Thymus (tissue), 11 donors: ENCODE results near the gene GALNT10. TPM values are rescaled to one million over a fixed set of nuclear protein-coding genes. Genes with fewer than 3 reads are reported as not detected.

Source experiments
- DNase-seq, 9 donors: peaks; one replicate each; pipeline ENCODE4 v3.0.0-alpha.2; 2013; ENCODE audit warnings: low spot score in 9 of 9, low read depth in 6 of 9, missing footprints in 1 of 9
- H3K27ac ChIP-seq, 2 donors: one replicate each; pipeline ENCODE4 v1.5.1; 2013; ENCODE audit warnings: control low read depth in 1 of 2, low read depth in 1 of 2, low read length in 1 of 2, mild to moderate bottlenecking in 1 of 2, moderate library complexity in 1 of 2
- H3K27me3 ChIP-seq, 2 donors: one replicate each; pipeline ENCODE4 v1.5.1; 2013; ENCODE audit warnings: low read length in 1 of 2; ENCODE audit not compliant: control insufficient read depth in 2 of 2, insufficient read depth in 1 of 2
- H3K36me3 ChIP-seq, 2 donors: one replicate each; pipeline ENCODE4 v1.5.1; 2013; ENCODE audit warnings: low read length in 1 of 2, mild to moderate bottlenecking in 1 of 2, moderate library complexity in 1 of 2; ENCODE audit not compliant: control insufficient read depth in 2 of 2, insufficient read depth in 2 of 2
- H3K4me1 ChIP-seq, 2 donors: one replicate each; pipeline ENCODE4 v1.5.1; 2013; ENCODE audit warnings: low read length in 2 of 2; ENCODE audit not compliant: control insufficient read depth in 2 of 2, insufficient read depth in 2 of 2
- H3K4me3 ChIP-seq, 2 donors: one replicate each; pipeline ENCODE4 v1.5.1; 2013; ENCODE audit warnings: low read length in 2 of 2, control low read depth in 1 of 2, mild to moderate bottlenecking in 1 of 2
- H3K9me3 ChIP-seq, 2 donors: one replicate each; pipeline ENCODE4 v1.5.1; 2013; ENCODE audit warnings: low read length in 1 of 2, mild to moderate bottlenecking in 1 of 2; ENCODE audit not compliant: control insufficient read depth in 2 of 2, insufficient read depth in 1 of 2
- WGBS: extraction: QIAGEN DNeasy Blood & Tissue Kit; methylation state at CpG from one replicate; pipeline ENCODE4 v1.1.7; 2013; 5-methylcytosine and 5-hydroxymethylcytosine counted together
- polyA plus RNA-seq: library from polyadenylated mRNA; stranded (reverse); fragments of 200-250 nt; gene quantifications from one replicate; pipeline ENCODE4 v1.2.3, GENCODE V29; 2013
- total RNA-seq: library from RNA; stranded (reverse); fragments of 120-200 nt; gene quantifications from one replicate; pipeline ENCODE4 v1.2.4, GENCODE V29; 2013
- donor health status: healthy.

The GALNT10 gene
- total and polyA plus RNA-seq, 2 donors: 8.7 to 9.7 TPM

GRCh38 chr5:154243736-154244135, 53.2 kb downstream of the GALNT10 start:
- H3K36me3 ChIP-seq: no peaks in the 10 kb centered on the region
- no peaks in the 10 kb centered on the region for H3K27me3 ChIP-seq
- peaks cover 0 to 4% of the 10 kb centered on the region in 2 donors for H3K9me3 ChIP-seq
- no peak overlapping the region for H3K27ac ChIP-seq
- DNase-seq: no peak
- WGBS: over 99% methylated on average over 2 of the region's 2 CpGs
- no peak overlapping the region for H3K4me3 ChIP-seq
- H3K4me1 ChIP-seq: peaks cover 0 to 3% of the 10 kb centered on the region in 2 donors

GRCh38 chr5:154244476-154244875, 53.9 kb downstream of the GALNT10 start:
- Histone ChIP-seq H3K4me3 (no peak overlapping the region), H3K4me1 (no peaks in the 10 kb centered on the region), H3K27me3 (no peaks in the 10 kb centered on the region), H3K36me3 (no peaks in the 10 kb centered on the region), H3K27ac (no peak overlapping the region), H3K9me3 (peaks cover 0 to 4% of the 10 kb centered on the region in 2 donors)
- no peak for DNase-seq
- 93% methylated on average over 3 of the region's 3 CpGs for WGBS

- no peak for DNase-seq
- no peak overlapping the region for H3K27ac ChIP-seq
- no peaks in the 10 kb centered on the region for H3K36me3 ChIP-seq
- H3K4me1 ChIP-seq: no peaks in the 10 kb centered on the region
- 95% methylated on average over 2 of the region's 2 CpGs for WGBS
- H3K9me3 ChIP-seq: peaks cover 0 to 4% of the 10 kb centered on the region in 2 donors
- H3K4me3 ChIP-seq: no peak overlapping the region
- H3K27me3 ChIP-seq: no peaks in the 10 kb centered on the region
Observed at GRCh38 chr5:154248691-154249090, 58.2 kb downstream of the GALNT10 start.

GRCh38 chr5:154249826-154250225, 59.3 kb downstream of the GALNT10 start:
- Histone ChIP-seq H3K27ac (no peak overlapping the region), H3K27me3 (no peaks in the 10 kb centered on the region), H3K4me3 (no peak overlapping the region), H3K9me3 (no peaks in the 10 kb centered on the region), H3K36me3 (no peaks in the 10 kb centered on the region), H3K4me1 (no peaks in the 10 kb centered on the region)
- 97% methylated on average over 3 of the region's 3 CpGs for WGBS
- no peak for DNase-seq

GRCh38 chr5:154251529-154251928, 61.0 kb downstream of the GALNT10 start:
- DNase-seq: no peak

GRCh38 chr5:154253807-154254206, 63.3 kb downstream of the GALNT10 start:
- Histone ChIP-seq H3K27me3 (no peaks in the 10 kb centered on the region), H3K4me3 (no peak overlapping the region), H3K9me3 (no peaks in the 10 kb centered on the region), H3K36me3 (no peaks in the 10 kb centered on the region), H3K27ac (no peak overlapping the region), H3K4me1 (no peaks in the 10 kb centered on the region)
- WGBS: 97% methylated on average over 2 of the region's 2 CpGs
- DNase-seq: no peak

More at GRCh38 chr5:154251529-154251928, 61.0 kb downstream of the GALNT10 start:
- Histone ChIP-seq H3K36me3 (no peaks in the 10 kb centered on the region), H3K4me1 (no peaks in the 10 kb centered on the region), H3K27ac (no peak overlapping the region), H3K27me3 (no peaks in the 10 kb centered on the region), H3K4me3 (no peak overlapping the region), H3K9me3 (no peaks in the 10 kb centered on the region)

GRCh38 chr5:154254896-154255295, 64.4 kb downstream of the GALNT10 start:
- no peak overlapping the region for H3K4me3 ChIP-seq
- WGBS: 97% methylated on average over 2 of the region's 2 CpGs

GRCh38 chr5:154257046-154257445, 66.5 kb downstream of the GALNT10 start:
- DNase-seq: no peak
- Histone ChIP-seq H3K9me3 (no peaks in the 10 kb centered on the region), H3K36me3 (no peaks in the 10 kb centered on the region), H3K4me1 (no peaks in the 10 kb centered on the region), H3K27me3 (no peaks in the 10 kb centered on the region), H3K4me3 (no peak overlapping the region), H3K27ac (no peak overlapping the region)
- WGBS: 96% methylated on average over 2 of the region's 2 CpGs

More at GRCh38 chr5:154254896-154255295, 64.4 kb downstream of the GALNT10 start:
- H3K4me1 ChIP-seq: no peaks in the 10 kb centered on the region
- no peak overlapping the region for H3K27ac ChIP-seq
- H3K27me3 ChIP-seq: no peaks in the 10 kb centered on the region
- no peak for DNase-seq
- H3K36me3 ChIP-seq: no peaks in the 10 kb centered on the region
- no peaks in the 10 kb centered on the region for H3K9me3 ChIP-seq

- WGBS: 92% methylated on average over 2 of the region's 2 CpGs
- no peaks in the 10 kb centered on the region for H3K9me3 ChIP-seq
- DNase-seq: no peak
Observed at GRCh38 chr5:154258531-154259217, 68.1 kb downstream of the GALNT10 start.

More at GRCh38 chr5:154258531-154259217, 68.1 kb downstream of the GALNT10 start:
- Histone ChIP-seq H3K27ac (no peak overlapping the region), H3K4me1 (no peaks in the 10 kb centered on the region), H3K36me3 (no peaks in the 10 kb centered on the region), H3K4me3 (no peak overlapping the region), H3K27me3 (no peaks in the 10 kb centered on the region)
